GM12878 (cell line): ENCODE data around the gene ZNF385D.

Experiments used
- EZH2 ChIP-seq: IDR thresholded peaks from 2 replicates; pipeline ENCODE4 v1.6.1; 2012; ENCODE audit warnings: low read depth, mild to moderate bottlenecking, control low read depth, inconsistent platforms, low read length, borderline replicate concordance; ENCODE audit not compliant: control insufficient read depth
- TF ChIP-seq, protein P1 (sequence below), 3 experiments: IDR thresholded peaks in 2 of 3; conservative IDR thresholded peaks in 1 of 3; 2 replicates each; pipeline ENCODE4 v1.5.1; 2011; ENCODE audit warnings: low read depth in 3 of 3, low read length in 3 of 3, mild to moderate bottlenecking in 3 of 3, control low read depth in 2 of 3, moderate library complexity in 2 of 3, inconsistent platforms in 1 of 3, mixed read lengths in 1 of 3; ENCODE audit not compliant: control insufficient read depth in 2 of 3, insufficient read depth in 1 of 3; ENCODE audit errors: extremely low read depth in 1 of 3

DNA sequence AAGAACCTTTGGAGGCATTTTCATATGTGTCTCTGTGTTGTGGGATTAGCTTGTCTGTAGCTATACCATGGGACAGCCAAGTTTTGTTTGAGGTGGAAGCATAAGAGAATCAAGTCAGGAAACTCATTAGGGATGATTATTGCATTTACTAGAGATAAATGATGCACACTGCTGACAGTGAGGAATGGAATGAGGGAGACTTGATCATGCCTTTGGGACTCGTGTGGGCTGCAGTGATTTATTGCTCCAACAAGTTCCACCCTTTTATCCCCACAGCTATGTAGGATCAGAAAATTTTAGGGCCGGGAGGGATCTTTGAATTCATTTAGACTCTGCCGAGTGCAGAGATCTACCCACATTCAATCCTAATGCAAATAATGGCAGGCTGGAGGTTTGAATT lies 16.3 kb downstream of the ZNF385D start:
- TF ChIP-seq, protein P1, sequence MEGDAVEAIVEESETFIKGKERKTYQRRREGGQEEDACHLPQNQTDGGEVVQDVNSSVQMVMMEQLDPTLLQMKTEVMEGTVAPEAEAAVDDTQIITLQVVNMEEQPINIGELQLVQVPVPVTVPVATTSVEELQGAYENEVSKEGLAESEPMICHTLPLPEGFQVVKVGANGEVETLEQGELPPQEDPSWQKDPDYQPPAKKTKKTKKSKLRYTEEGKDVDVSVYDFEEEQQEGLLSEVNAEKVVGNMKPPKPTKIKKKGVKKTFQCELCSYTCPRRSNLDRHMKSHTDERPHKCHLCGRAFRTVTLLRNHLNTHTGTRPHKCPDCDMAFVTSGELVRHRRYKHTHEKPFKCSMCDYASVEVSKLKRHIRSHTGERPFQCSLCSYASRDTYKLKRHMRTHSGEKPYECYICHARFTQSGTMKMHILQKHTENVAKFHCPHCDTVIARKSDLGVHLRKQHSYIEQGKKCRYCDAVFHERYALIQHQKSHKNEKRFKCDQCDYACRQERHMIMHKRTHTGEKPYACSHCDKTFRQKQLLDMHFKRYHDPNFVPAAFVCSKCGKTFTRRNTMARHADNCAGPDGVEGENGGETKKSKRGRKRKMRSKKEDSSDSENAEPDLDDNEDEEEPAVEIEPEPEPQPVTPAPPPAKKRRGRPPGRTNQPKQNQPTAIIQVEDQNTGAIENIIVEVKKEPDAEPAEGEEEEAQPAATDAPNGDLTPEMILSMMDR (IDR thresholded peaks at IDR 0.05 in 2 of 3, conservative IDR thresholded peaks at IDR 0.05 in 1 of 3; ENCODE audit: control insufficient read depth in 2 of 3, extremely low read depth in 1 of 3, insufficient read depth in 1 of 3, low read depth in 3 of 3, low read length in 3 of 3): no peak
- TF ChIP-seq EZH2: no peak
